Esophagus muscularis mucosa (tissue), 4 donors: ENCODE results near the gene ZDHHC12. TPM values are rescaled to one million over a fixed set of nuclear protein-coding genes. Genes with fewer than 3 reads are reported as not detected.
"Not testable (repeated sequence)": the region's sequence is repeated elsewhere in the genome, so short reads cannot be mapped to it uniquely, and the experiment has no call there.

Source experiments
- DNase-seq: peaks from one replicate; pipeline ENCODE4 v3.0.0-alpha.2; 2017; ENCODE audit errors: extremely low spot score
- H3K27ac ChIP-seq, 4 donors: fragments of 200-600 bp; sonication (generic); replicated peaks in 1 of 4; 1 replicate in 3 of 4; 2 replicates in 1 of 4; pipeline ENCODE4 v1.5.1; 2016 to 2019; ENCODE audit warnings: mild to moderate bottlenecking in 1 of 4
- H3K27me3 ChIP-seq, 4 donors: fragments of 200-600 bp; sonication (generic); one replicate each; pipeline versions ENCODE4 v1.5.1 to v1.6.0; 2016 to 2019
- H3K36me3 ChIP-seq, 4 donors: fragments of 200-600 bp; sonication (generic); one replicate each; pipeline ENCODE4 v1.5.1; 2016 to 2019
- H3K4me1 ChIP-seq, 4 donors: fragments of 200-600 bp; sonication (generic); one replicate each; pipeline ENCODE4 v1.5.1; 2016 to 2019
- H3K4me3 ChIP-seq, 4 donors: fragments of 200-600 bp; sonication (generic); 1 replicate in 2 of 4; 2 replicates in 2 of 4; pipeline ENCODE4 v1.5.1; 2016 to 2019; ENCODE audit warnings: mild to moderate bottlenecking in 4 of 4, moderate library complexity in 1 of 4
- H3K9me3 ChIP-seq, 4 donors: fragments of 200-600 bp; sonication (generic); 1 replicate in 3 of 4; 2 replicates in 1 of 4; pipeline ENCODE4 v1.5.1; 2016 to 2019
- CTCF ChIP-seq, 3 experiments: fragments of 200-600 bp in 2 of 3; fragments of 450-650 bp in 1 of 3; sonication (generic) in 2 of 3; IDR thresholded peaks; one replicate each; pipeline ENCODE4 v1.5.1; 2017 to 2019; ENCODE audit warnings: antibody characterized with exemption in 3 of 3, mild to moderate bottlenecking in 2 of 3, moderate library complexity in 1 of 3
- EP300 ChIP-seq: sonication (generic); formaldehyde crosslinking; IDR thresholded peaks from one replicate; pipeline ENCODE4 v1.6.1; 2017; ENCODE audit warnings: antibody characterized with exemption
- POLR2A ChIP-seq: fragments of 450-650 bp; IDR thresholded peaks from one replicate; pipeline ENCODE4 v1.6.1; 2017; ENCODE audit warnings: antibody characterized with exemption, moderate library complexity, mild to moderate bottlenecking, low read depth
- POLR2AphosphoS5 ChIP-seq, 2 donors: sonication (generic); formaldehyde crosslinking; IDR thresholded peaks; one replicate each; pipeline ENCODE4 v1.6.1; 2017; ENCODE audit warnings: antibody characterized with exemption in 2 of 2
- WGBS: methylation state at CpG from one replicate; pipeline ENCODE4 v1.1.5; 2018; 5-methylcytosine and 5-hydroxymethylcytosine counted together
- intact Hi-C: fragments of 100-400 bp; cut with DNase I; formaldehyde crosslinking; loops from one replicate; pipeline ENCODE4 v1.15.1; 2023
- total RNA-seq, 4 donors: library from RNA; depleted of rRNA; stranded (reverse); fragments of >200 nt; gene quantifications; one replicate each; pipeline versions ENCODE4 v1.1.0 to v1.2.1, GENCODE V29; 2016

ZDHHC12 gene
- total RNA-seq, 4 donors from 2014 or later: 23.3 to 35.7 (median 29.8) TPM

- 79% methylated on average over 6 of the region's 6 CpGs for WGBS
- H3K4me3 ChIP-seq: no peak overlapping the region
- peaks cover 31 to 57% (median 51%) of the 10 kb centered on the region in 4 donors for H3K36me3 ChIP-seq
- no peaks in the 10 kb centered on the region for H3K27me3 ChIP-seq
- DNase-seq: no peak
- intact Hi-C loops: no loop called here
- no peak overlapping the region for H3K27ac ChIP-seq
- no peak for TF ChIP-seq CTCF (IDR thresholded peaks at IDR 0.05)
- no peak for TF ChIP-seq EP300
- no peak for TF ChIP-seq POLR2A
- TF ChIP-seq POLR2AphosphoS5 (IDR thresholded peaks at IDR 0.05): no peak
- no peaks in the 10 kb centered on the region for H3K9me3 ChIP-seq
- peaks cover 14 to 22% (median 18%) of the 10 kb centered on the region in 4 donors for H3K4me1 ChIP-seq
These were observed 29.6 kb downstream of the ZDHHC12 start for GRCh38 chr9:128694344-128694743.

- H3K27ac ChIP-seq, DNase-seq, H3K4me3 ChIP-seq, H3K9me3 ChIP-seq, intact Hi-C loops, H3K27me3 ChIP-seq: not testable (repeated sequence)
- 83% methylated on average over 3 of the region's 3 CpGs for WGBS
- H3K4me1 ChIP-seq: peaks cover 14 to 22% (median 18%) of the 10 kb centered on the region in 4 donors
- H3K36me3 ChIP-seq: peaks cover 31 to 57% (median 51%) of the 10 kb centered on the region in 4 donors
These were observed 30.2 kb downstream of the ZDHHC12 start for GRCh38 chr9:128693738-128694137.

- Histone ChIP-seq H3K4me1 (peaks cover 18 to 31% (median 27%) of the 10 kb centered on the region in 4 donors), H3K4me3 (peak overlapping the region; percentile 78 to 93 (median 90)), H3K36me3 (peaks cover 31 to 46% (median 44%) of the 10 kb centered on the region in 4 donors), H3K9me3 (no peaks in the 10 kb centered on the region), H3K27me3 (no peaks in the 10 kb centered on the region), H3K27ac (peak overlapping the region; percentile 72 to 98 (median 90))
- intact Hi-C loops: no loop called here
- TF ChIP-seq POLR2A (no peak), POLR2AphosphoS5 (IDR thresholded peaks at IDR 0.05) (no peak), CTCF (IDR thresholded peaks at IDR 0.05) (no peak), EP300 (no peak)
- DNase-seq: no peak
- WGBS: 11% methylated on average over 5 of the region's 5 CpGs
These were observed 33.3 kb downstream of the ZDHHC12 start for GRCh38 chr9:128690684-128691034.

GRCh38 chr9:128689820-128690683 lies 33.9 kb downstream of the ZDHHC12 start:
- intact Hi-C loops: no loop called here

More at GRCh38 chr9:128689820-128690683, 33.9 kb downstream of the ZDHHC12 start:
- Histone ChIP-seq H3K36me3 (peaks cover 27 to 40% (median 39%) of the 10 kb centered on the region in 4 donors), H3K27me3 (no peaks in the 10 kb centered on the region), H3K4me3 (peak overlapping the region; percentile 78 to 93 (median 90)), H3K27ac (peak overlapping the region; percentile 72 to 98 (median 90)), H3K4me1 (peaks cover 18 to 37% (median 29%) of the 10 kb centered on the region in 4 donors), H3K9me3 (no peaks in the 10 kb centered on the region)
- no peak for DNase-seq
- under 1% methylated on average over 22 of the region's 83 CpGs for WGBS
- TF ChIP-seq POLR2A (no peak), POLR2AphosphoS5 (IDR thresholded peaks at IDR 0.05) (no peak), EP300 (no peak), CTCF (IDR thresholded peaks at IDR 0.05) (no peak)
